ENCODE results near the gene WNT3A.

GRCh38 chr1:228104526-228105269 lies 97.9 kb downstream of the WNT3A start:
- TF ChIP-seq CTCF (IDR thresholded peaks at IDR 0.05; ENCODE audit: low read length): no peak
- no peak for TF ChIP-seq EZH2 (IDR thresholded peaks at IDR 0.05; ENCODE audit: borderline replicate concordance, low read length)

Data from OCI-LY1 (cell line).